HepG2 (cell line): ENCODE data around the gene PTGIS.

Experiments
- PHF20 ChIP-seq: sonication (generic); formaldehyde crosslinking; IDR thresholded peaks from 2 replicates; pipeline ENCODE4 v1.5.0; 2020; ENCODE audit warnings: mild to moderate bottlenecking, missing genetic modification reagents
- ZNF121 ChIP-seq: sonication (generic); formaldehyde crosslinking; IDR thresholded peaks from 2 replicates; pipeline ENCODE4 v1.5.0; 2020; ENCODE audit warnings: mild to moderate bottlenecking, missing genetic modification reagents

- TF ChIP-seq ZNF121 (CRISPR knock-in tag), result no peak
- no peak for TF ChIP-seq PHF20 (CRISPR knock-in tag)
Measured at GRCh38 chr20:49561806-49562205, 6.1 kb downstream of the PTGIS start.
